ENCODE results near the gene PLXNA4. TPM values are rescaled to one million over a fixed set of nuclear protein-coding genes. Genes with fewer than 3 reads are reported as not detected.

Gene PLXNA4
- total RNA-seq, 1 experiment from 2014 or later: 0.81 TPM

DNA sequence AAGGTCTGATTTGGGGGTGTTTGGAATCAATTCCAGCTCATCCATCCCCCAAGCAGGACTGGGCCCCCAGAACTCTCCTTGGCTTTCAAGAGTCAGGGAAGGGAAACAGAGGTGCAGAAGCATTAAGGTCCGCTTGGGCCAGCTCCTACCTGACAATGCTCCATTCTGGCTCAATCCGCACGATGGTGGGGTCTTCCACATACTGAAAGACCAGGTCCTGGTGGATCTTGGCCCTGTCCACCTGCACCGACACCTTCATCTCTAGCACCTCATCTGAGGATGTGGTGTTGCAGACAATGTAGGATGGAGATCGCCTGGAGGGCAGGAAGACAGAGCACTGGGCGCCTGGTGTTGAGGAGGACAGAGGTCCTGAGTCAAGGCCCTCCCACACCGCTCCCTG is 391.1 kb downstream of the PLXNA4 start:
- ChIA-PET CTCF (no interaction called here), POLR2A (no interaction called here)
- peaks cover 18% of the 10 kb centered on the region for H3K9me3 Mint-ChIP-seq
- peaks cover 12% of the 10 kb centered on the region for H3K27me3 Mint-ChIP-seq (ENCODE audit: low read depth)
- H3K27ac Mint-ChIP-seq: no peak overlapping the region
- no peak for TF ChIP-seq ESRRA (CRISPR knock-in tag; IDR thresholded peaks at IDR 0.05; ENCODE audit: borderline replicate concordance)
- H3K4me3 Mint-ChIP-seq: no peak overlapping the region
- H3K36me3 Mint-ChIP-seq: peaks cover 21% of the 10 kb centered on the region
- DNase-seq (ENCODE audit: low spot score) (no peak), ATAC-seq (no peak)
- peaks cover 49% of the 10 kb centered on the region for H3K4me1 Mint-ChIP-seq

DNA sequence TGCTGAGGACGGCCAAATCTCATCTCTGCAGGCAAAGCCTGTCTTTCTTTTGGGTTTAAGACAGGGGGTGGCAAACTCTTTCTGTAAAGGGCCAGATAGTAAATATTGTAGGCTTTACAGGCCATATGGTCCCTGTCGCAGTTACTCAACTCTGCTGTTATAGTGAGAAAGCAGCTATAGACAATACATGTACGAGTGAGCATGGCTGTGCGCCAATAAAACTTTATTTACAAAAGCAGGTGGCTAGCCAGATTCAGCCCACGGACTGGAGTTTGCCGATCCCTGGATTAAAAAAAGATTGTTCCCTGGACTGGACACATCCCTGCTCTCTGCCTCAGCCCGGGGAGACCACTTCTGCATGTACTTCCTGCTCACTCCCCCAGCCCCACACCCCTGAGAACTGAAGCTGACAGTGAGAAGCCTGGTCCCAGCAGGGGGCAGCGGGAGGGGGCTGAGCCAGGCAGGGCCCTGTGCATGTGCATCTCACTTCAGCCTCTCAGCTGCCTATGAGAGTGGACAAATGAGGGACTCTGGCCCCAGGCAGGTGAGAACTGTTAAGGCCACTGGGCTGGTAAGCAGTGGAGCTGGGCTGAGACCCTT is 392.4 kb downstream of the PLXNA4 start:
- ChIA-PET CTCF (interaction anchor here (1.8 kb wide), 1 partner anchor 238 kb away, joined by 4 read pairs; no protein-coding TSS in a partner anchor), POLR2A (no interaction called here)
- H3K27ac Mint-ChIP-seq: no peak overlapping the region
- DNase-seq (ENCODE audit: low spot score) (peak; percentile 46), ATAC-seq (no peak)
- peaks cover 18% of the 10 kb centered on the region for H3K9me3 Mint-ChIP-seq
- H3K36me3 Mint-ChIP-seq: peaks cover 21% of the 10 kb centered on the region
- TF ChIP-seq, protein P1, sequence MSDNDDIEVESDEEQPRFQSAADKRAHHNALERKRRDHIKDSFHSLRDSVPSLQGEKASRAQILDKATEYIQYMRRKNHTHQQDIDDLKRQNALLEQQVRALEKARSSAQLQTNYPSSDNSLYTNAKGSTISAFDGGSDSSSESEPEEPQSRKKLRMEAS (CRISPR knock-in tag; IDR thresholded peaks at IDR 0.05): peak; percentile 41; the same call in 1 of the 2 replicates
- TF ChIP-seq RORB (CRISPR knock-in tag; IDR thresholded peaks at IDR 0.05) (no peak), ZNF423 (CRISPR knock-in tag; IDR thresholded peaks at IDR 0.05) (0 out of 2 replicates have a peak, but pooled peaks have one; percentile 9)
- peaks cover 7% of the 10 kb centered on the region for H3K27me3 Mint-ChIP-seq (ENCODE audit: low read depth)
- peaks cover 38% of the 10 kb centered on the region for H3K4me1 Mint-ChIP-seq
- no peak overlapping the region for H3K4me3 Mint-ChIP-seq

DNA sequence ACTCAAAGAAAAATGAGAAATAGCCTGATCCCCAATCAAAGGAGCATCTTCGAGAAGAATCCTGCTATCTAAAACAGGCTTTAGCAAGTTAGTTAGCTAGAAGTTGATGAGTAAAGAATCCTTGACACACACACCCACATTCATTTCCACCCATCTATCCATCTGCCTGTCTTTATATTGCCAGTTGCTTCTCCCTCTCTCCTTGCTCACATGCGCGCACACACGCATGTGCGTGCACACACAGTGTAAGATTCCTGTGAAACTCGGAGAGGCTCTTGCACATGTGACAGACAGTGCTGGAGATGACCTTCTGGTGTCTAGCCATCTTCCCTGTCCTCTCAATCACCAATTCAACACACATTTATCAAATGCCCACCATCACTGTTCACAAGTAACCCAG is 393.3 kb downstream of the PLXNA4 start:
- H3K27ac Mint-ChIP-seq: no peak overlapping the region
- no peak overlapping the region for H3K4me3 Mint-ChIP-seq
- DNase-seq (ENCODE audit: low spot score) (no peak), ATAC-seq (no peak)
- POLR2A ChIA-PET: no interaction called here
- peaks cover 16% of the 10 kb centered on the region for H3K9me3 Mint-ChIP-seq
- H3K4me1 Mint-ChIP-seq: peaks cover 31% of the 10 kb centered on the region
- no peak for TF ChIP-seq FOXK1 (CRISPR knock-in tag; IDR thresholded peaks at IDR 0.05)
- no peak for TF ChIP-seq GTF2I (CRISPR knock-in tag; conservative IDR thresholded peaks at IDR 0.05)
- no peak for TF ChIP-seq ZNF317 (CRISPR knock-in tag; IDR thresholded peaks at IDR 0.05; ENCODE audit: borderline replicate concordance, low read depth)
- CTCF ChIA-PET: interaction anchor here (1.8 kb wide), 1 partner anchor 238 kb away, joined by 4 read pairs; no protein-coding TSS in a partner anchor
- H3K27me3 Mint-ChIP-seq (ENCODE audit: low read depth): peaks cover 7% of the 10 kb centered on the region
- H3K36me3 Mint-ChIP-seq: peaks cover 20% of the 10 kb centered on the region

DNA sequence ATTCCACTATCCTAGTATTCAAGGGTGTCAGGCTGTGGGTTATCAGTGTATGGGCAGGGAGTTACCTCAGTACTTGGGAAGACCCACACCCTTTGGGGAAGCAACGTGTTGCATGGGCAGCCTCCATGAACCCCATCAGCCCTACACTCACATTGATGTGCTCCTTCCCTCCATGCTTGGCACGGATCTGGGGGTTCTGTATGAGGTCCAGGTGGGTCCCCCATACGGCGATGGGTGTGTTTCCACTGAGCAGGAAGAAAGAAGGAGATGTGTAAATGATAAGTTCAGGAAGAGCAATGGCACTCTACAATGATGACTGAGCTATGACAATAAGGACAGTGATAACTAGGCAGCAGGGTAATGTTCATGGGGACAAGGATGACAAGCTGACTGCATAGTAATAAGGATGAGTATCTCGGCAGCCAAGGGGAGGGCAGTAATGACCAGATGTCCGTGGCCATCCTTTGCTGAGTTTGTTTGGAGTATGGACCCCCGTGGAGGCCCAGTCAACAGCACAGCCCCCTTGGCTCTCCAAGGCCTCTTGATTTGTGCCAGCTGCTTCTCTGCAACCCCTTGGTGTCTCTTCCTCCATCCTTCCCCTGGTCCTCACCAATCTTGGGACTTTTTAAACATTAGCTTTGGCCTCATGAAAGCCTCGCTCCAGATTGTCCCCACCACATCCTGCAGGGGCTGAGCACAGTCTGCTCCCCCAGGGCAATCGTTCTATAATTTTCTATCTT is 394.2 kb downstream of the PLXNA4 start:
- Mint-ChIP-seq H3K27me3 (ENCODE audit: low read depth) (peaks cover 5% of the 10 kb centered on the region), H3K9me3 (peaks cover 11% of the 10 kb centered on the region), H3K36me3 (peaks cover 13% of the 10 kb centered on the region), H3K4me3 (no peak overlapping the region), H3K4me1 (peaks cover 26% of the 10 kb centered on the region), H3K27ac (no peak overlapping the region)
- CTCF ChIA-PET: interaction anchor here (1.8 to 2.4 kb wide), 2 partner anchors 12 to 237 kb away, joined by 4 to 7 read pairs; no protein-coding TSS in a partner anchor
- POLR2A ChIA-PET: no interaction called here
- ATAC-seq (no peak), DNase-seq (ENCODE audit: low spot score) (no peak)
- TF ChIP-seq TEAD4 (CRISPR knock-in tag; IDR thresholded peaks at IDR 0.05): no peak
- TF ChIP-seq, protein P2, sequence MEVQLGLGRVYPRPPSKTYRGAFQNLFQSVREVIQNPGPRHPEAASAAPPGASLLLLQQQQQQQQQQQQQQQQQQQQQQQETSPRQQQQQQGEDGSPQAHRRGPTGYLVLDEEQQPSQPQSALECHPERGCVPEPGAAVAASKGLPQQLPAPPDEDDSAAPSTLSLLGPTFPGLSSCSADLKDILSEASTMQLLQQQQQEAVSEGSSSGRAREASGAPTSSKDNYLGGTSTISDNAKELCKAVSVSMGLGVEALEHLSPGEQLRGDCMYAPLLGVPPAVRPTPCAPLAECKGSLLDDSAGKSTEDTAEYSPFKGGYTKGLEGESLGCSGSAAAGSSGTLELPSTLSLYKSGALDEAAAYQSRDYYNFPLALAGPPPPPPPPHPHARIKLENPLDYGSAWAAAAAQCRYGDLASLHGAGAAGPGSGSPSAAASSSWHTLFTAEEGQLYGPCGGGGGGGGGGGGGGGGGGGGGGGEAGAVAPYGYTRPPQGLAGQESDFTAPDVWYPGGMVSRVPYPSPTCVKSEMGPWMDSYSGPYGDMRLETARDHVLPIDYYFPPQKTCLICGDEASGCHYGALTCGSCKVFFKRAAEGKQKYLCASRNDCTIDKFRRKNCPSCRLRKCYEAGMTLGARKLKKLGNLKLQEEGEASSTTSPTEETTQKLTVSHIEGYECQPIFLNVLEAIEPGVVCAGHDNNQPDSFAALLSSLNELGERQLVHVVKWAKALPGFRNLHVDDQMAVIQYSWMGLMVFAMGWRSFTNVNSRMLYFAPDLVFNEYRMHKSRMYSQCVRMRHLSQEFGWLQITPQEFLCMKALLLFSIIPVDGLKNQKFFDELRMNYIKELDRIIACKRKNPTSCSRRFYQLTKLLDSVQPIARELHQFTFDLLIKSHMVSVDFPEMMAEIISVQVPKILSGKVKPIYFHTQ (CRISPR knock-in tag; IDR thresholded peaks at IDR 0.05): no peak
- TF ChIP-seq, protein P3, sequence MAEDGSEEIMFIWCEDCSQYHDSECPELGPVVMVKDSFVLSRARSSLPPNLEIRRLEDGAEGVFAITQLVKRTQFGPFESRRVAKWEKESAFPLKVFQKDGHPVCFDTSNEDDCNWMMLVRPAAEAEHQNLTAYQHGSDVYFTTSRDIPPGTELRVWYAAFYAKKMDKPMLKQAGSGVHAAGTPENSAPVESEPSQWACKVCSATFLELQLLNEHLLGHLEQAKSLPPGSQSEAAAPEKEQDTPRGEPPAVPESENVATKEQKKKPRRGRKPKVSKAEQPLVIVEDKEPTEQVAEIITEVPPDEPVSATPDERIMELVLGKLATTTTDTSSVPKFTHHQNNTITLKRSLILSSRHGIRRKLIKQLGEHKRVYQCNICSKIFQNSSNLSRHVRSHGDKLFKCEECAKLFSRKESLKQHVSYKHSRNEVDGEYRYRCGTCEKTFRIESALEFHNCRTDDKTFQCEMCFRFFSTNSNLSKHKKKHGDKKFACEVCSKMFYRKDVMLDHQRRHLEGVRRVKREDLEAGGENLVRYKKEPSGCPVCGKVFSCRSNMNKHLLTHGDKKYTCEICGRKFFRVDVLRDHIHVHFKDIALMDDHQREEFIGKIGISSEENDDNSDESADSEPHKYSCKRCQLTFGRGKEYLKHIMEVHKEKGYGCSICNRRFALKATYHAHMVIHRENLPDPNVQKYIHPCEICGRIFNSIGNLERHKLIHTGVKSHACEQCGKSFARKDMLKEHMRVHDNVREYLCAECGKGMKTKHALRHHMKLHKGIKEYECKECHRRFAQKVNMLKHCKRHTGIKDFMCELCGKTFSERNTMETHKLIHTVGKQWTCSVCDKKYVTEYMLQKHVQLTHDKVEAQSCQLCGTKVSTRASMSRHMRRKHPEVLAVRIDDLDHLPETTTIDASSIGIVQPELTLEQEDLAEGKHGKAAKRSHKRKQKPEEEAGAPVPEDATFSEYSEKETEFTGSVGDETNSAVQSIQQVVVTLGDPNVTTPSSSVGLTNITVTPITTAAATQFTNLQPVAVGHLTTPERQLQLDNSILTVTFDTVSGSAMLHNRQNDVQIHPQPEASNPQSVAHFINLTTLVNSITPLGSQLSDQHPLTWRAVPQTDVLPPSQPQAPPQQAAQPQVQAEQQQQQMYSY (CRISPR knock-in tag; IDR thresholded peaks at IDR 0.05): no peak
- TF ChIP-seq, protein P4, sequence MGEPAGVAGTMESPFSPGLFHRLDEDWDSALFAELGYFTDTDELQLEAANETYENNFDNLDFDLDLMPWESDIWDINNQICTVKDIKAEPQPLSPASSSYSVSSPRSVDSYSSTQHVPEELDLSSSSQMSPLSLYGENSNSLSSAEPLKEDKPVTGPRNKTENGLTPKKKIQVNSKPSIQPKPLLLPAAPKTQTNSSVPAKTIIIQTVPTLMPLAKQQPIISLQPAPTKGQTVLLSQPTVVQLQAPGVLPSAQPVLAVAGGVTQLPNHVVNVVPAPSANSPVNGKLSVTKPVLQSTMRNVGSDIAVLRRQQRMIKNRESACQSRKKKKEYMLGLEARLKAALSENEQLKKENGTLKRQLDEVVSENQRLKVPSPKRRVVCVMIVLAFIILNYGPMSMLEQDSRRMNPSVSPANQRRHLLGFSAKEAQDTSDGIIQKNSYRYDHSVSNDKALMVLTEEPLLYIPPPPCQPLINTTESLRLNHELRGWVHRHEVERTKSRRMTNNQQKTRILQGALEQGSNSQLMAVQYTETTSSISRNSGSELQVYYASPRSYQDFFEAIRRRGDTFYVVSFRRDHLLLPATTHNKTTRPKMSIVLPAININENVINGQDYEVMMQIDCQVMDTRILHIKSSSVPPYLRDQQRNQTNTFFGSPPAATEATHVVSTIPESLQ (CRISPR knock-in tag; IDR thresholded peaks at IDR 0.05): no peak
- TF ChIP-seq, protein P5, sequence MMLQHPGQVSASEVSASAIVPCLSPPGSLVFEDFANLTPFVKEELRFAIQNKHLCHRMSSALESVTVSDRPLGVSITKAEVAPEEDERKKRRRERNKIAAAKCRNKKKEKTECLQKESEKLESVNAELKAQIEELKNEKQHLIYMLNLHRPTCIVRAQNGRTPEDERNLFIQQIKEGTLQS (CRISPR knock-in tag; conservative IDR thresholded peaks at IDR 0.05): no peak
- no peak for TF ChIP-seq FOXK1 (CRISPR knock-in tag; IDR thresholded peaks at IDR 0.05)
- no peak for TF ChIP-seq RORB (CRISPR knock-in tag; IDR thresholded peaks at IDR 0.05)
- no peak for TF ChIP-seq ATF1 (CRISPR knock-in tag; IDR thresholded peaks at IDR 0.05)

Data from WTC11 (cell line).